HG03108 (cell line): ENCODE data around the gene PLA2G1B.

Experiments
- ATAC-seq: cut with Tn5 transposase; IDR thresholded peaks from one replicate; pipeline ENCODE4 v1.9.1; 2021; ENCODE audit warnings: moderate library complexity; ENCODE audit not compliant: unreplicated experiment

The PLA2G1B gene

DNA sequence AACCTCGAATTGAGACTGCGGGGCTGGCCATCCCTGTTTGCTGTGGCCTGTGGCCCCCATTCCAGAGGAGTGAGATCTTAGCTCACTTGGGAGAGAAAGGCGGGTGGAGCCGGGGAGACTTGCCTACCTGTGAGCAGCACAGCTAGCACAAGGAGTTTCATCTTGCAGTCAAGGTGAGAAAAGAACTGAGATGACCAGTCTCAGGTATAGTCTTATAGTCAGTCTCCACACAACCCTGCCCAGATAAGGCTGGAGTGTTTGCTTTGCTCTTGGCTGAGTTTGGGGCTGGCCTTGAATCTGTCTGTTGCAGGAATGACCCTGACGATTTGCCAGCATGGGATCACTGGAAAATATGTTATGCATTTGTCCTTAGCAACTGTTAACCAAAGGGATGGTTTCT is at the start of gene PLA2G1B:
PLA2G1B (minus strand) TSS at position 187 of the 400 bp plus-strand sequence; CDS start at position 161, 26 bp downstream.
- no peak for ATAC-seq

DNA sequence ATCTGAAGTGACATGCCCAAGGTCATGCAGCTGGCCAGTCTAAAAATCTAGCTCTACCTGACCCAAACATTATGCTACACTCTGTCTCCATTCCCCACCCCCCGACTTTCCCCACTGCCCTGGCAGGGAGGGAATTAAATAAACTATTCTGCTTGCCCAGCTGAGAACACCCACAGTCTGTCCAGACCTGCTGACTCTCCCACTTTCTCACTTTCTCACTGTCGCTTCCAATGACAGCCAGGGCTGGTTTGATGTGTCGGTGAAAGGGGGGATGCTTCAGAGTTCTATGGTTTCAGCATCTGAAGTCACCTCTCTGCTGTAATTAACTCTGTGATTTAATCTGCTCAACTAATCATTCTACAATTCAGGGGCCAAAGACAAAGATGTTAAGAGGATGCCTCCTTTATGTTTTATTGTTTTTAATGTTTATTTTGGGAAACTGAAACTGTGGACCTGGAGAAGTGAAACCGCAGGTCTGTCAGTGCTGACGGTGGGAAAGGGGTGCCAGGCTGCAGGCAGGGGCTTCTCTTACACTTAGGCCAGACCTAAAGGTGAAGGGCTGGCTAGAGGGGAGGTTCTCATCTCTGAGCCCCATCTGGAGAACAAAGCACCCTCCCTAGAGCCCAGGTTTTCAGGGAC is 49.5 kb upstream of the PLA2G1B start:
- no peak for ATAC-seq

DNA sequence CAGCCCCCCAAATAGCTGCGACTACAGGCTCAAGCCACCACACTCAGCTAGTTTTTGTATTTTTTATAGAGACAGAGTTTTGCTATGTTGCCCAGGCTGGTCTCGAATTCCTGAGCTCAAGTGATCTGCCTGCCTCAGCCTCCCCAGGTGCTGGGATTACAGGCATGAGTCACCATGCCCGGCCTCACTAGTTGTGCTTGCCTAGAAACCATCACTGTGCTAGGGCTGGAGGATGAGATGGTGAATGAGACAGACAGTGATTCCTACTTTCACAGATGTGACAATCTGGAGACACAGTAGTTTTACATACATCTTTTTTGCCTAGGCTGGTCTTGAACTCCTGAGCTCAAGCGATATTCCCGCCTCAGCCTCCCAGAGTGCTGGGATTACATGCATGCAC is 48.8 kb upstream of the PLA2G1B start:
- no peak for ATAC-seq

DNA sequence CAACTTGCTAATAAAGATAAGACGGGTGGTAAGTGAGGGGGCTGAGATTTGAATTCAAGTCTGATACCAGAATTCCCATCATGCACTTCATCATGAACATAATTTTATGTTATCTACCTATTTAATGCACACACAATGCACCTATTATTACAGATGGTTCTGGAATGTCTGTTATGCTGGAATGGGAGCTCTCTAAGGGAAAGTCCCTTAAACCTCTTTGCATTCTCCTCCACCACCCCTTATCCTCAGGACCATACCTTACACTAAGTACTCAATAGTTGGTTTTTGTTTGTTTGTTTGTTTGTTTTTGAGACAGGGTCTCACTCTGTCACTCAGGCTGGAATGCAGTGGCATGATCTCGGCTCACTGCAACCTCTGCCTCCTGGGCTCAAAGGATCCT is 48.4 kb upstream of the PLA2G1B start:
- no peak for ATAC-seq

DNA sequence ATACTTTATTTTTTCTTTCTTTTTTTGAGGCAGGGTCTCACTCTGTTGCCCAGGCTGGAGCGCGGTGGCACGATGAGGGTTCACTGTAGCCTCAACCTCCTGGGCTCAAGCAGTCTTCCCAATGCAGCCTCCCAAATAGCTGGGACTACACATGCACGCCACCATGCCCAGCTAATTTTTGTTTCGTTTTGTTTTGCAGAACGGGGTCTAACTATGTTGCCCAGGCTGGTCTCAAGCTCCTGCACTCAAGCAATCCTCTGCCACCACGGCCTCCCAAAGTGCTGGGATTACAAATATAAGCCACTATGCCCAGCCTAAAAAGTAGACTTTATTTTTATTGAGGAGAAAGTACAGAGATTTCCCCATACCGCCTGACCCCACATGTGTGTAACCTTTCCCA is 46.1 kb upstream of the PLA2G1B start:
- no peak for ATAC-seq

DNA sequence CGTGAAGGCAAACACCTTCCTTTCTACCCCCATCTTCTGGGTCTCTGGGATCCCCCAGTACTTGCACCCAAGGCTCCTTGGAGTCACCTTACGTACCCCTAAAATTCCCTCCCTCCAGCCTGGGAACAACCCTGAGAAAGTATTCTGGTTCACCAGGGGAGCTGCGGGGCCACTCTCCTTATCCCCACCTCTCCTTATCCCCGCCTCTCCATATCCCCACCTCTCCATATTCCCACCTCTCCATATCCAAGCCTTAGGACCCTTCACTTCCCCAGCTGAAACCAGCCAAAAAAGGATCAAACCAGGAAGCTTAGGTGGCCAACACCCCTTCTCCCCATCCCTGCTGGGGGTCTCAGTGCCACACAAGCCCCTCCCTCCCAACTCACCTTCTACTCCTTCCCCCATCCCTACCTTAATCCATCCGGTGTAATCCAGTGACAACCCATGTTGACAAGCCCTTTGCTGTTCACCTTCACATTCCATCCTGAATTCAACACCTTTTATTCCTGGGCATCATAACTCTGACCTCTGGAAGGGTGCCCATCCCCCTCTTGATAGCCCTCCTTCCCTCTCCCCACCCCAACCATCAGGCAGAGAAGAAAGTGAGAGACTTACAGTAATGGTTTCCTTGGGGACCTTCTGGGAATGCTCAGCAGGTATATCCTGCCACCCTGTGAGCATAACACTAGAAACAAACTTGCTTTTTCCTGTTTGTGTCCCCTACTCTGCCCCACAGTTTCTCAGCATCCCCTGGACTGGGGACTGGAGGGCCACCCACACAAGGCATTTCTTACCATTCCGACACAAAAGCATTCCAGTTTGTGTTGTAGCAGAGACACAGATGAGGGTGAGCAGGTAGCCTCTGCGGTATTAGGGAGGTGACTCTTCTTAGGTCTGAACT is 43.0 kb upstream of the PLA2G1B start:
- ATAC-seq: no peak

DNA sequence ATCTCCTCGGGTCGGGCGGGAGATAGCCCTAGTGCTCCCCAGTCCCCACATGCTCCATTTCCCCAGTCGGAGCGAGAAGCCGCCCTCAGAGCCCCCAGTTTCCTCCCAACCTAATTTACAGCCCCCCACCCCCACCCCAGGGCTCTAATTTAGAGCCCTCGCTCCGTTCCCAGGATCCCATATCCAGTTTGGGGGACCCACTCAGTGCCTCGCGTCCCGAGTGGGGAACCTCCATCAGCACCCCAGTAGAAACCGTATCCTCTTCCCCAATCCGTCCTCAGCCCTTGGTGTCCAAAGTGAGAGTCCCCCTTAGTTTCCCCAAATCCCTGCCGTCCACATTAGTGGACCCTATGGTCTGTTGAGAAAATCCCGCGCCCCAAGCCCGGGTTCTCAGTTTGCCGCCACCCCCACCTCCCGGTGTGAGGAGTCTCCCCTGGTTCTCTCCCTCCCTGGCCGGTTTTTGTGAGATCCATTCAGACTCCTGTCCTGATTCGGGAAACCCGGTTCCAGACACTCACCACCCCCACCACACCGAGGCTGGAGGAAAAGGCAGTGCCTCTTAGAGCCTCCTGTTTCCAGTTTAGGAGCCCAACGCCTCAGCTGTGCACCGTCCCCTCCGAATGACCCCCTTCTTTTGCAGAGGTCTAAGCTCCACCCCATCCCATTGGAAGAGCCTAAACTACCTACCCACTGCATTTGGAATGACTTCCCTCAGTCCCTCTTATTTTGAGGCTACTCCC is 42.2 kb upstream of the PLA2G1B start:
- no peak for ATAC-seq

DNA sequence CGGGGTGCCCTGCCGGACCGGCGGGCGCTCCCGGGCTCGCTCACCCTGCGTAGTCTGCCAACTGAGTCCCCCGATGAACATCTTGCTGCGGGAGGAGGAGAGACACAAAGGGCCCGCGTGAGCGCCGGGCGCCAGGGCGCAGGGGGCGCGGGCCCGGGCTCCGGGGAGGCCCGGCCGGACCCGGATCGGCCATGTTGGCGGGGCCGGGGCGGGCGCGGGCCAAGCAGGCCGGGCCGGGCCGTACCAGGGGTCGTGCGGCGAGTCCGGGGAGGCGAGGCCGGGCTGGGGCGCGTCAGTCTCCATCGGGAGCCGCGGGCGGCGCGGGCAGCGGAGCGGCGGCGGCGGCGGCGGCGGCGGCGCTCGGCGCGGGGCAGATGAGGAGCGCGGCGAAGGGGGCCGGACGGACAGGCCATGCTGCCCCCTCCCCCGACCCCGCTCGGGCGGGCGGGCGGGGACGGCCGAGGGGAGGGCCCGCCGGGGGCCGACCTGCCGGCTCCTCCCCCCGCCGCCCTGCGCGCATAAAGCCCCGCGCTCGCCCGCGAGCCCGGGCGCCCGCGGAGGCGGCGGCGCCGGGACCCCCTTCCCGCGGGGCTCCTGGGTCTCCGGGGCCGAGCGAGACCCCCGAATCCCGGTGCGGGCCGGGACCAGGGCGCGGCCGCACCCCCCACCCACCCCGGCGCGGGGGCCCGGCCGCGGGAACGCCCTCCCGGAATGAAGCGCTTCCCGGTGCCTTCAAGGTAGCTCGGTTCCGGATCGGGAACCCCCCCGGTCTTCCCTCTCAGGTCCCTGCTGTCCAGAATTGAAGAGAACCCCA is 41.4 kb upstream of the PLA2G1B start, which contains the start of gene MSI1:
MSI1 (minus strand) TSS at position 376 of the 814 bp plus-strand sequence; CDS start at position 303, 73 bp downstream.
- no peak for ATAC-seq

DNA sequence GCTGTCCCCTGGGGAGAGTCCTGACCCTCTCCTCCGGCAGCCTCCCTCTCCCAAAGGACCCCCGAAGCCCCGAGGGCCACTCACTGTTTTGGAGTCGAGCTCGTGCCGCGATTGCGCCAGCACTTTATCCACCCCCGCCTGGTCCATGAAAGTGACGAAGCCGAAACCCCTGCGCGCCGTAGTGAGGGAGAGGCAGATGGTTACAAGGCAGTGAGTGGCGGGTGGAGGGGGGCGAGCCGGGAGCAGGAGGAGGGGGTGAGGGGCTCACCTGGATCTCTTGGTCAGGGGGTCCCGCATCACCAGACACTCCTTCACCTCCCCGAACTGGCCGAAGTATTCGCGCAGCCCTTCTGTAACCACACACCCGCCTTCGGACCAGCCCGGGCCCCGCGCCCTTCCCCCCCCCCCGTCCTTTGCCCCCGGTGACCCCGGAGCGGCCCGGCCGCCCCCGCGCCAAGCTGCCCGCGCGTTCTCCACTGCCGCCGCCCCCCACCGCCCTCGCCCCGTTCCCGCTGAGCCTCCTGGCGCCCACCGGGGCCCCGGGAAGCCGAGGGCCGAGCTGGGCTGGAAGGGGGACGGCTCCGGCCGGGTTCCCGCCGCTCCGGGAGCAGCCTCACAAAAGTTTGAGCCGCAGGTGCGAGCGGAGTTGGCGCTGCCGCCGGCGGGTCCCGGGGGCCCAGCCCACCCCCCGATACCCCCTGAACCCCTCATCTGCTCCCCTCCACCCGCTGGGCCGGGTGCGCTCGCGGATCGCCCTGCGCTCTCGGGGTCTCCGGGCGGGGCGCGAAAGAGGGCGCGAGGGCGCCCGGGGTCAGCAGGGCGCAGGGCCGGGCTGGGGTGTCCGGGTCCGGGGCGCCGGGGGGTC is 40.6 kb upstream of the PLA2G1B start:
- no peak for ATAC-seq

DNA sequence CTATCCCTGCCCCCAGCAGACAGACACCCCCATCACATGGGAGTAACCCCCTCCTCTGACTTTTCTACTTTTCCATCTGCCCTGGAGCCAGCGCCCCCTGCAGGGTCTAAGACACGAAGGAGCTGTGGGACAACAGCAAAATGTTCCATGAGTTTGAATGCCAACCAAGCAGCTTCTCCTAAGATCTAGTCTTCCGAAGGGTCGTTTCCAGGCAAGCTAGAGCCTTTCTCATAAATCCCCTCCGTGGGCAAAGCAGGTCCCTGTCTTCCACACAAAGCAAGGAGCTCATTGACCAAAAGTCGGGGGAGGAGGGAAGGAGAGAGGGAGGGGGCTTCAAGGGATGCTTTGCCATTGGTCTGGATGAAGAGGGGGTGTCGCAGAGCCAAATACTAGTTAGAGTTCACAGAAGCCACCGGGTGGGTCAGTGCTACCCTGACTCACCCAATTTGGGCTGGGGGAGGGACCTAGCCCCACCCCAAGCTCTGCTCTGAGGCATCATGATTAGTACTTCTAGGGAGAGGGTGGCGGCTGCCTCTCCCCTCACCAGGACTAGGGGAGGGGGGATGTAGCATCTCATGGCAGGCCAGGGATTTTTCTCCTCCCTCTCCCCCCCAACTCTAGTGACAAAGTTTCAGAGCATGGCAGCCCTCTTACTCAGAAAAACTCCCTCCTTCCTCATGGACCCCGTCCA is 39.8 kb upstream of the PLA2G1B start:
- no peak for ATAC-seq

DNA sequence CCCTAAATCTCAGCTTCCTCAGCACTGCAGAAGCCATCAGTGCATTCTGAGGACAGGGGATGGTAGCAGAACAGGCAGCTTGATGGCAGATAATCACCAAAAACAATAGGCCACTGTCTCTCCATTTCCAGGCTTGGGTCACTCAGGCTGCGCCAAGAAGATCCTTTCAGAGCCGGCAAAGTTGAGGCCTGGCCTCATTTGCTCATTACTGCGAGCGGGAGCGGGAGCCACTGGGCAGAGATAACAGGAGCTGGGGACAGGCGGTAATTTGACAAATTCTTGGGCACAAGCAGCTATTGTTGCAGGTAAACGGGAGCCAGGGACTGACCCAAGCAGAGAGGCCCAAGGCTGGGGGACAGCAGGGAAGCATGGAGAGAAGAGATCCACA is 39.3 kb upstream of the PLA2G1B start:
- ATAC-seq: no peak

DNA sequence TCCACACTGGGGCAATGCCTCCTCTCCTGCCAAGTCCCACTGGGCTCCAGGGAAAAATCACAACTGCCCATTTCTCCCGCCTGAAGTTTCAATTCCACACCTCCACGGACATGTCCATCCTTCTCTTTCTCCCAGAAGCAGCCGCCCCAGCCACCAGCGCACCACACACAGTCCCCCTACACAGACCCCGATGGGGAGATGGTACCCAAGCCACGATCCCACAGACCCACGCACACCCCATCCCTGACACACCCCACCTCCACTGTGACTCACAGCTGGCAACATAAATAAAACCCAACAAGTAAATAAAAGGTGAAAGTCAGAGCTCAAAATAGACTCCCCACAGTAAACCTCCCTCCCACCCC is 38.7 kb upstream of the PLA2G1B start:
- ATAC-seq: no peak

DNA sequence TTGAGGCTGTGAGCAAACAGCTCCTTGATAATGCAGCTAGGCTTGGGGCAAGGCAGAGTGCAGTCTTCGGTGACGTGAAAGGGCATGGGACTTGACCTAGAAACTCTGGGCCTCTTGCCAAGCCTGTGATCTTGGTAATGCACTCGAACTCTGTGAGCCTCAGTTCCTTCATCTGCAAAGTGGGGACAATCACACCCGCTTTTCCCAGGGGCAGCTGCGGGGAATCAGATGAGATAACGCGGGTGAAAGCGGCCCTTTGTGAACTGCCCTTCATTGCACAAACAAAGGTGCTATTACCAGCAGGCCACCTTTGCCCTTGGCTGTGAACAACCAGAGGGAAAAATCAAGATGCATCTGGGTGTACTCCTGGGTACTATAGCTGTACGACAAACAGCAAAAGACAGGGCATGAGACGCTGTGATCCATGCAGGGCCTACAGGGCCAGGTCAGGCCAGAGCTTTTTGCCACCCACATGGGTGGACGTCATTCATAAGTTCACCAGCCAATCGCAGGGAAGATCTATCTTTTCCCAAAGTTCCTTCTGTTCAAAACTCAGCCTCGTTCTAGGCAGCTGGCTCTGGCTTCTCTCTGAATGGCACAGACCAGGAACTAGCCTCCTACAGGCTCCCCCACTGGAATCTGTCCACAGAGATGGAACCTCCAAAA is 38.2 kb upstream of the PLA2G1B start:
- no peak for ATAC-seq

DNA sequence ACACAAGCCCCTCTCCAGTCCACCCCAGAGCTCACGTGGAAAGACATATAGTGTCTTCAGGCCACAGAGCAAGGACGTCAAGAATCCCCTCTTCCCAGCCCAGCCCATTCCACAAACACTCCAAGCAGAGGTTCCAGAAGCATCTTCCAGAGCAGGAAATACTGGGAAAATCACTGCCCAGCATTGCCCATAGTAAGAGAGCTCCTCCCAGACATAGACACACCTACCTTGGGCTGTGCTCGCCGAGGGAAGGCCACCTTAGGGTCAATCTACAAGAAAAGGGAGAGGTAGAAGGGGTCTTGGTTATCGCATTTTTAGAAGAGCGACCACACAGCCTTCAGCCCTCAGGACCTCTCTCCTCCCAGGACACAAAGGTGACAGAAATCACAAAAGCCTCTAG is 36.9 kb upstream of the PLA2G1B start:
- no peak for ATAC-seq

DNA sequence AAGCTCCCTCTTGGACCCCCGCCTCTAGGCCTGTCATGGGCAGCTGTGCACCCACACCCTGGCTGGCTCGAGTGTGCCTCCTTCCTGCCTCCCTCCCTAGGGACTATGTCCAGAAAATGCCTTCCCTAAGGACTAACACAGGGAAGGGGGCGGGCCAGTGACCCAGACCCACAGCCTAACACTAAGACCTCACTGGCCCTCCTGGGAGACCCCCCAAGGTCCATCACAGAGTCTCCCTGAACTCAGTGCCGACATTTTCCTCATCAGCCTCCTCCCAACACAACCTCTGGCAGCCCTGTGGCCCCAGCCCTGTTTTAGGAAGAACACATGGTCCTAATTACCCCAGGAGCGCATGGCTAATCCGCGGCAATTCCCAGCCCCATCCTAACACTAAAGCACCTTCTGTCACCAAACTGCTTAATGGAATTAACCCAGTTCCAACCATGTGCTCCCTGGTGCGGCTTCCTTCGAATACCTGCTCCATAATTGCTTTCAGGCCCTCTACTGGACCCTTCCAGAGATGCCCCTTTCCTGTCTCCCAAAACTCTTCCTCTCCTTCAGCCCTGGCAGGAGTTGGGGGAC is 35.8 kb upstream of the PLA2G1B start:
- ATAC-seq: no peak

DNA sequence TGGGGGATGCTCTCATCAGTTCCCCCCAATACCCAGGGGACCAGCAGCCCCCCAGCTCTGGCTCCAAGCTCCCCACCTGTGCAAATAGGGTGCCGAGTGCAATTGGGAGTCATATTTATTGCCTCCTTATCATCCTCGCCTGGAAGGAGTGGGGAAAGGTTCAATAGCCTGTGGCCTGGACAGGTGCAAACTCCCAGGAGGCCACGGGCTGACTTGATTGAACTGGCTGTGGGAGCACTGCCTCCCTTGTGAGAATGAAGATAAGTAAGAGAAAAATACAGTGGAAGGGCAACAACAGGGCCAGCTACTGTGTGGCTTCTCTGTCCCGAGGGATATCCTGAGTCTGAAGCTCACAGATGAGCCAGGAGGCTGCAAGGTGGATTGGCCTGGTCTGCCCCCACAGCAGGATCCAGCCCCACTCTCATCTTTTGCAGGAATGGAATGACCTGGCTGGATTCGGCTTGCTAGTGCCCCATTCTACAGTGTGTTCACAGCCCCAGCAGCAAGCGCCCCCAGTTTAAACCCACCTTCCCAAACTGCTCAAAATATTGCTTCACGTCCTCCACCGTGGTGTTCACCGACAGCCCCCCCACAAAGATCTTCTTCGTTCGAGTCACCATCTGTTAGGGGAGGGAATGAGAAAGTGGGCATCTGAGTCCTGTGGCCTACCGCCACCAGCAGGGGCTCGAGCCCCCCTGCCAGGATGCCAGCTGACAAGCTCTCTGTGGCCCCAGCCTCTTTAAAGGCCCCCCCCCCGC is 35.1 kb upstream of the PLA2G1B start:
- ATAC-seq: no peak

DNA sequence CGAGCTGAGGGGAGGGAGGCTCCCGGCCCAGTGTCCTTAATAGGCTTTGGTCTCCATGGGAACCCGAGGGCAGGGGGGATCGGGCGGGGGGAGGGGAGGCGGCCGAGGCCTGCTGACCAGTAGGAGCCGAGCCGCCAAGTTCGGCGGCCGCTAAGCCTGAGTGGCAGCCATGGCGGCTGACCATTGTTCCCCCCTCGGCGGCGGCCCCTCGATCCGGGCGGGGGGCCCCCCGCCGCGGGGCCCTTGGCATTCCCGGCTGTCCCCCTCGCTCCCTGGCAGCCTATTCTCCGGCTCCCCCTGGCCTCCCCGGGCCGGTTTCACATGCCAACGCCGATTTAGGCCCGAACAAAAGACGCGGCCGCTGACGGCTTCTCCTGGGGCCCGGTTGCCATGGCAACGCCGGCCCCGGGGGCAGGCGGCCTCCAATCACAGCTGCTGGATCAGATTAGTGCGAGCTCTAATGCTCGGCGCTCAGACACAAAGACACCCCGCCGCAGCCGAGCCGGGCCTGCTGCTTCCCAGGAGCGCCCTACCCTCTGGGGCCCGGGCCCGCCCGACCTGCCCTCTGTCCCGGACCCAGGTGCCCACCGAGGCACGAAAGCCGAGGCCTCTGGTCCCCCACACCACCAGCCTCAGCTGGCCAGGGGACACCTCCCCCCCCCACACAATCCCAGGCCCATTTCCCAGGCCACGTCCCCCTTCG is 34.1 kb upstream of the PLA2G1B start:
- no peak for ATAC-seq
